Epidermal melanocyte (primary cell): ENCODE measurements around the gene C16orf54.
"Not testable (repeated sequence)": the region's sequence is repeated elsewhere in the genome, so short reads cannot be mapped to it uniquely, and the experiment has no call there.

ENCODE experiments used
- DNase-seq: peaks from one replicate; pipeline ENCODE4 v3.0.0; 2011; ENCODE audit warnings: low spot score; ENCODE audit not compliant: insufficient read length

The C16orf54 gene

GRCh38 chr16:29740630-29741015 lies 5.2 kb downstream of the C16orf54 start:
- DNase-seq: not testable (repeated sequence)

- not testable (repeated sequence) for DNase-seq
Observed at GRCh38 chr16:29739927-29740629, 5.7 kb downstream of the C16orf54 start.

GRCh38 chr16:29738514-29738913 lies 7.3 kb downstream of the C16orf54 start:
- DNase-seq: no peak

- no peak for DNase-seq
Observed at GRCh38 chr16:29737713-29738112, 8.1 kb downstream of the C16orf54 start.

GRCh38 chr16:29736764-29737163 lies 9.0 kb downstream of the C16orf54 start:
- no peak for DNase-seq

- no peak for DNase-seq
Observed at GRCh38 chr16:29736112-29736511, 9.7 kb downstream of the C16orf54 start.

- DNase-seq: no peak
Observed at GRCh38 chr16:29734786-29735185, 11.0 kb downstream of the C16orf54 start.

GRCh38 chr16:29731768-29732601 lies 13.8 kb downstream of the C16orf54 start:
- not testable (repeated sequence) for DNase-seq

- no peak for DNase-seq
Observed at GRCh38 chr16:29730649-29731048, 15.1 kb downstream of the C16orf54 start.

- peak; percentile 41 for DNase-seq
Observed at GRCh38 chr16:29729116-29729521, 16.7 kb downstream of the C16orf54 start.

- no peak for DNase-seq
Observed at GRCh38 chr16:29727452-29727851, 18.3 kb downstream of the C16orf54 start.

- no peak for DNase-seq
Observed at GRCh38 chr16:29726845-29727377, 18.9 kb downstream of the C16orf54 start.

- DNase-seq: not testable (repeated sequence)
Observed at GRCh38 chr16:29721167-29721879, 24.5 kb downstream of the C16orf54 start.

GRCh38 chr16:29720703-29721102 lies 25.1 kb downstream of the C16orf54 start:
- DNase-seq: no peak

- no peak for DNase-seq
Observed at GRCh38 chr16:29719063-29719462, 26.7 kb downstream of the C16orf54 start.

- DNase-seq: no peak
Observed at GRCh38 chr16:29717113-29717512, 28.7 kb downstream of the C16orf54 start.

GRCh38 chr16:29714972-29715371 lies 30.8 kb downstream of the C16orf54 start:
- no peak for DNase-seq

- no peak for DNase-seq
Observed at GRCh38 chr16:29714396-29714795, 31.4 kb downstream of the C16orf54 start.

- DNase-seq: no peak
Observed at GRCh38 chr16:29712809-29713208, 33.0 kb downstream of the C16orf54 start.

GRCh38 chr16:29710227-29711219 lies 35.3 kb downstream of the C16orf54 start:
- peak; percentile 59 for DNase-seq
